ENCODE measurements around the gene SLC5A2. TPM values are rescaled to one million over a fixed set of nuclear protein-coding genes. Genes with fewer than 3 reads are reported as not detected.
A peak's percentile ranks its signal among the peaks of the same experiment; 100 is the strongest.
"Not testable (repeated sequence)": the region's sequence is repeated elsewhere in the genome, so short reads cannot be mapped to it uniquely, and the experiment has no call there.

SLC5A2 gene
- total RNA-seq, 2 experiments from 2014 or later = 0.53 to 1.0 TPM

DNA sequence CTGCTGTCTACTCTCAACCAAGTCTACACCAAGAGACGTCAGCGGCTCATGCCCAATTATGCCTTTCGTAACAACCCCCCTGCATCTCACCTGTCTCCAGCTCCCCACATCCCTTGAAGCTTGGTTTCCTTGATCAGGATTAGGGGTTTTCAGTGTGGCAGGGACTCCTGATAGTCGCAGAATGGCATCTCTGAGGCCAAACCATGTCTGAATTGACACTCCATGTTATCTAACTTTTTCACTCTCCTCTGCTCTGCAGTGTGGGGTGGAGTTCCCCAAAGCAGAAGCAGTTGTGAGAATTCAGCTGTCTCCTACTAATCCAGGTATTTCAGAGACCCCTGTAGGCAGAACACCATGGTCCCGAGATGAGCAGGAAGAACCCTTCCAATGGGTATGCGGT lies 39.1 kb downstream of the SLC5A2 start:
- DNase-seq (no peak), ATAC-seq (ENCODE audit: low read depth) (no peak)
- Mint-ChIP-seq H3K4me1 (no peaks in the 10 kb centered on the region), H3K27me3 (no peaks in the 10 kb centered on the region), H3K27ac (no peak overlapping the region), H3K36me3 (no peaks in the 10 kb centered on the region), H3K4me3 (no peak overlapping the region), H3K9me3 (peaks cover 2% of the 10 kb centered on the region)
- POLR2A ChIA-PET = no interaction called here

DNA sequence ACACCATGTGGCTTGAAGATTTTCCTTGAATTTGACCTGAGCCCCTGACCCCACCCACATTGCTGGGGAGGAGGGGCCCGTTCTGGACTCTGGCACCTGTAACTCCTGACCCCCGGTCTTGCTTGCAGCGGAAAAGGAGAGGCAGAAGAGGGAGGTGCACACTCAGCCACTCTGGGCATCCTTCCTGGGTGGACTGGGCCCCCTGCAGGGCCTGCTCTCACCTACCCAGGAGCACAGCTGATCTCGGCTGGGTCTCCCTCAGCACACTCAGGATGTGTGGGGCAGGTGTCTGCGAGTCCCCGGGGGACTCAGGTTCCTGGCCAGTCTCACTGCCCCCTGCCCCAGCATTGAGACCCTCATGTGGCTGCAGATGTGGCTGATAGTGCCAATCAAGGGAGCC lies 40.8 kb downstream of the SLC5A2 start:
- H3K36me3 Mint-ChIP-seq; ATAC-seq (ENCODE audit: low read depth); DNase-seq; POLR2A ChIA-PET; H3K4me3 Mint-ChIP-seq; H3K27ac Mint-ChIP-seq; H3K4me1 Mint-ChIP-seq; H3K9me3 Mint-ChIP-seq; H3K27me3 Mint-ChIP-seq: not testable (repeated sequence)

DNA sequence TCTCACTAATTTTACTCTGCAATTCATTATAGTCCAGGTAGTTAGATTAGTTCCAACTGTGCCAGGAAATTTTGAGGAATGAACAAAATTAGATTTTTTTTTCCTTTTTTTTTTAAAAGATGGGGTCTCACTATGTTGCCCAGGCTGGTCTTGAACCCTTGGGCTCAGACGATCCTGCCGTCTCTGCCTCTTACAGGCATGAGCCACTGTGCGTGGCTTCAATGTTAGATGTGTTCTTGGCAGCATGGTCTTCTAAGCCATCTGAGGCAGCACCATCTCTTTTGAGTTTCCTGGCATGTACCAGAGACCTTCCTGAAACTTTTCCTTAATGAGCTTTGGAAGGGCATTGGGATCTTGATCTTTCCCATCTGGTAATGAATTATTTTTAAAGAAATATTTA lies 42.2 kb downstream of the SLC5A2 start:
- Mint-ChIP-seq H3K9me3 (no peaks in the 10 kb centered on the region), H3K4me1 (peaks cover 5% of the 10 kb centered on the region), H3K27ac (no peak overlapping the region), H3K4me3 (no peak overlapping the region), H3K36me3 (no peaks in the 10 kb centered on the region), H3K27me3 (peaks cover 22% of the 10 kb centered on the region)
- DNase-seq (no peak), ATAC-seq (ENCODE audit: low read depth) (no peak)
- POLR2A ChIA-PET = no interaction called here

DNA sequence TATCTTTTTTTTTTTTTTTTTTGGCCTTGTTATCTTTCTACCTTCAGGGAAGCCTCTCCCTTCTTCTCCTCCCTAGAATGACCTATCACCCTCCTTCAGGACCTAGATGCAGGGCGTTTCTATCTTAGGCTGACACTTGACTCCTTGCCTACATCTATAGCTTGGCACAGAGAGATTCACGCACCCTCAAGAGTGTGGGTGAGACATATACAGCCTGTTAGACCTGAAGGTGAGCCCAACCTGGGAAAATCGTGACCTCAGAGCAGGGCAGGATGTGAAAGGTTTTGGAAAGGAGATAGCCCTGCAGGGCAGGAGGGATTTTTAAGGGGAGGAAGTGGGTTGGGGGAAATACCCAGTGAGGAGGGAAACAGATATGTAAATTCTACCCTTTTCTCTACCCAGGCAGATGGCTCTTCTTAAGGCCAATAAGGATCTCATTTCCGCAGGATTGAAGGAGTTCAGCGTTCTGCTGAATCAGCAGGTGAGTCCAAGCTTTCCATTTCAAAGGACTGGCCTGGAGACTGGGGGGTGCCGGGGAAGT lies 44.9 kb downstream of the SLC5A2 start, which contains the start of gene AHSP:
Gene AHSP, plus strand, starts transcription at position 167 of the 541 bp plus-strand sequence. Its CDS starts 240 bp downstream, at position 407.
- POLR2A ChIA-PET = no interaction called here
- Mint-ChIP-seq H3K4me1 (peaks cover 5% of the 10 kb centered on the region), H3K9me3 (no peaks in the 10 kb centered on the region), H3K27me3 (peaks cover 27% of the 10 kb centered on the region), H3K36me3 (no peaks in the 10 kb centered on the region), H3K27ac (no peak within 1 kb of the TSS), H3K4me3 (no peak within 1 kb of the TSS)
- no peak for ATAC-seq (ENCODE audit: low read depth)
- no peak for DNase-seq

DNA sequence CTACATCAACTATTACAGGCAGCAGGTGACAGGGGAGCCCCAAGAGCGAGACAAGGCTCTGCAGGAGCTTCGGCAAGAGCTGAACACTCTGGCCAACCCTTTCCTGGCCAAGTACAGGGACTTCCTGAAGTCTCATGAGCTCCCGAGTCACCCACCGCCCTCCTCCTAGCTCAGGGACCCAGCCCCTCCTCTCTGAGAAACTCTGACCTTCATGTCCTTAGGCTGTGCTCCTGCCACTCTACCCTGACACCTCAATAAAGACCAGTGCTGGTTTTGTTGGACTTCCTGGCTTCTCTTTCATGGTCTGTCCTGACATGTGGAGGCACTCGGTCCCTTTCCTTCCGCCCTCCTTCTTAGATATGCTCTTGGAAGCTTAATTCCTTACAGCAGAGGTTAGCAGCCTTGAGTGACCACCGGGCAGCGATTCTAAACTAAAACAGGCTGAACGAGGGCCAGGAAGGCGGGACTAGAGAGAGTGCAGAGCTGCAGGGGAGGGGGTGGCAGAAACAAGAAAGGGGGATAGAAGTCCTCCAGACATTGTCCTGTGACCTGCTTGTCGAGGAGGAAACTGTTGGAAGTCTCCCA lies 45.7 kb downstream of the SLC5A2 start:
- Mint-ChIP-seq H3K36me3 (no peaks in the 10 kb centered on the region), H3K4me1 (peaks cover 5% of the 10 kb centered on the region), H3K27me3 (peaks cover 27% of the 10 kb centered on the region), H3K4me3 (peak overlapping the region; percentile 28), H3K9me3 (no peaks in the 10 kb centered on the region), H3K27ac (no peak overlapping the region)
- DNase-seq (no peak), ATAC-seq (ENCODE audit: low read depth) (no peak)
- POLR2A ChIA-PET = no interaction called here

DNA sequence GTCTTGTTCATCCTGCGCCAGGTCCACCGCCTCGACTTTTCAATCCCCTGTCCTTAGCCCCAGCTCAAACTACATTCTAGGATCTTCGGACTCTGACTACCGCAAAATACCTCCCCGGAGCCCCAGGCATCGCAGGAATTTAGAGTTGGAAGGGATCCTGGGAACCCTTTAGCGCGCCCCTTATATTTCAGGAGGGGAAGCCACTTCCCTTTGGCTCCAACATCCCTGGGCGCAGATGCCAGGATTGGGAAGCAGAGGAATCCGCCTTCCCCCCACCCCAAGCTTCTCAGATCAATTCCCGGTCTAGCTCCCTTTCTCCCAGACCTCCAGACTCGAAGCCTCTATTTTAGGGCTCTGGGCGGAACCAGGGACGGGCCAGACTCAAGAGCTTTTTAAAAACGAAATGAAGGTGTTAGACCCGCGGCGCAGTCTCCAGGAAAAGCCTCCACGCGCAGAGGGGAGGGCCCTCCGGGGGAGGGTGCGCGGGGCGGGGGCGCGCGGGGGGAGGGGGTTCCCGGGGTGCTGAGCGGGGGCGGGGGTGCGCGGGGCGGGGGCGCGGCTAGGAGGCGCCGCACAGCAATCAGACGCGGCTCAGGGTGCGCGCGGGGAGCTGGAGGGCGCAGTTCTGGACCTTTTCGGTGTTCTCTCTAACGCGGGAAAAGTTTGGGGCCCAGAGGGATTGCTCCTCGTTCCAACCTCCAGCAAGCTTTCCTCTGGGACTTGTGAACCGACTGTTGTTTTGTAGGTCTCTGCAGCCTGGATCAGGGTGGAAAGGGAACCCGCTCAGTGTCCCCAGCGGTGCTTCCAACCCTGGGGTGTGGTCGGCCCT lies 46.4 kb downstream of the SLC5A2 start:
- Mint-ChIP-seq H3K4me1 (peaks cover 5% of the 10 kb centered on the region), H3K27me3 (peaks cover 29% of the 10 kb centered on the region), H3K36me3 (no peaks in the 10 kb centered on the region), H3K9me3 (no peaks in the 10 kb centered on the region), H3K4me3 (peak overlapping the region; percentile 28), H3K27ac (no peak overlapping the region)
- no peak for ATAC-seq (ENCODE audit: low read depth)
- POLR2A ChIA-PET = no interaction called here
- DNase-seq = no peak

DNA sequence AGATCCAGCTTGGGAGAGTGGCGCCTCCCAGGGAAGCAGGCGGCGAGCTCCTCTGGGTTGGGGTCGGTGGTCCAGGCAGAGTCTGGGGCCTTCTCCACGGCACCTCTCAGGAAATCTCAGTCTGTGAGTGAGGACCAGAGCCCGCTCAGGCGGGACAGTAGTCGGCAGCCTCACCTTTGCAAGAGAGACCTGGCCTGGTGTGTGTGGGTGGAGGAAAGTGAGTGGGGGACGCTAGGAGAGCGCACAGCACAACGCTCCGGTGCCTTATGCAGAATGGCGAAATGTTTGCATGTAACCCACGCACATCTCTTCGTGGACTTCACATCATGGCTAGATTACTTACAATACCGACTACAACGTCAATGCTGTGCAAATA lies 47.0 kb downstream of the SLC5A2 start:
- POLR2A ChIA-PET = no interaction called here
- ATAC-seq (ENCODE audit: low read depth) (no peak), DNase-seq (no peak)
- H3K9me3 Mint-ChIP-seq = no peaks in the 10 kb centered on the region
- H3K27ac Mint-ChIP-seq = no peak overlapping the region
- peaks cover 5% of the 10 kb centered on the region for H3K4me1 Mint-ChIP-seq
- H3K36me3 Mint-ChIP-seq = no peaks in the 10 kb centered on the region
- peaks cover 33% of the 10 kb centered on the region for H3K27me3 Mint-ChIP-seq
- H3K4me3 Mint-ChIP-seq = no peak overlapping the region

DNA sequence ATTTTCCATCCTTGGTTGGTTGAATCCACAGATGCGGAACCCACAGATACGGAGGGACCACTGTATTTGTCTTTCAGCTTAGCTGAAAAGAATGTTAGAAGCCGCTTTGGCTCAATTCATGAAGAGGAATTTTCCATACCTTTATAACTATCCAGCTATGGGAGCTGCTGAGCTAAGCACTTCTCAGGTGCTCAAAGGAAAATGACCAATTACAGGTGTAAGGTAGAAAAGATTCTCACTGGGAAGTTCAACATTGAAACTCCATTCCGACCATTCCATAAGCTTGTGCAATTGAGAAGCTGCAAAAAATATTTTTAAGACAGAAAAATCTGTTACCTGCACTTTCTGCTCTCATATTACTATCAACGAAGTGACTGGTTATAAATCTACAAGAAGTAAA lies 47.5 kb downstream of the SLC5A2 start:
- POLR2A ChIA-PET = no interaction called here
- DNase-seq (no peak), ATAC-seq (ENCODE audit: low read depth) (no peak)
- H3K4me3 Mint-ChIP-seq = no peak overlapping the region
- peaks cover 38% of the 10 kb centered on the region for H3K27me3 Mint-ChIP-seq
- H3K9me3 Mint-ChIP-seq = no peaks in the 10 kb centered on the region
- no peaks in the 10 kb centered on the region for H3K36me3 Mint-ChIP-seq
- no peak overlapping the region for H3K27ac Mint-ChIP-seq
- peaks cover 5% of the 10 kb centered on the region for H3K4me1 Mint-ChIP-seq

DNA sequence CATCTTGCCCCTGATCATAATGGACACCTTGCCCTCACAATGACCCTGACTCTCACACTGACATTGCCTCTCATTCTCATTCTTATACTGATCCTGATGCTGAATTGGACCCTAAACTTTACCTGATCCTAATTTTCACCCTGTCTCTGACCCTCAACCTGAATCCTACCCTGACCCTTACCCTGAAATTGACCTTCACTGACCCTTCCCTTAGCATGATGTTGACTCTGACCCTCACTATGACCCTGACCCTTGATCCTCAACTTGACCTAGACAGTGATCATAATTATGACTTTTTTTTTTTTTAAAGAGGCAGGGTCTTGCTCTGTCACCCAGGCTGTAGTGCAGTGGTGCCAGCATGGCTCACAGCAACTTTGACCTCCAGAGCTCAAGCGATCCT lies 48.2 kb downstream of the SLC5A2 start:
- Mint-ChIP-seq H3K4me3 (no peak overlapping the region), H3K4me1 (peaks cover 6% of the 10 kb centered on the region), H3K27ac (no peak overlapping the region), H3K36me3 (no peaks in the 10 kb centered on the region), H3K27me3 (peaks cover 43% of the 10 kb centered on the region), H3K9me3 (no peaks in the 10 kb centered on the region)
- POLR2A ChIA-PET = no interaction called here
- ATAC-seq (ENCODE audit: low read depth) (no peak), DNase-seq (no peak)

DNA sequence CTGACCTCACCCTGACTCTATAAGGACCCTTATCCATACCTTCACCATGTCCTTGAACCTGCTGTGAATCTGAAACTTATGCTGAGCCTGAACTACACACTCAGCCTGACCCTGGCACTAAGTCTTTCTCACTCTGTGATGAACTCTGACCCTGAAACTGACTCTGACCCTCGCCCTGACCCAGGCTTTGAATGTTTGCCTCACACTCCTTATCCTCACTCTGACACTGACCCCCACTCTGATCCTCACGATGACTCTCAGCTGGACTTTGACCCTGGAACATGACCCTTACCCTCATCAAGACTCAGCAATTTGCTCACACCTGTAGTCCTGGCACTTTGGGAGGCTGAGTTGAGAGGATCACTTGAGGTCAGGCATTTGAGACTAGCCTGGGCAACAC lies 49.2 kb downstream of the SLC5A2 start:
- DNase-seq = no peak
- H3K4me1 Mint-ChIP-seq = peaks cover 6% of the 10 kb centered on the region
- H3K27me3 Mint-ChIP-seq = peaks cover 45% of the 10 kb centered on the region
- no peak overlapping the region for H3K4me3 Mint-ChIP-seq
- no peaks in the 10 kb centered on the region for H3K9me3 Mint-ChIP-seq
- no peak for ATAC-seq (ENCODE audit: low read depth)
- no peaks in the 10 kb centered on the region for H3K36me3 Mint-ChIP-seq
- no peak overlapping the region for H3K27ac Mint-ChIP-seq
- POLR2A ChIA-PET = no interaction called here

DNA sequence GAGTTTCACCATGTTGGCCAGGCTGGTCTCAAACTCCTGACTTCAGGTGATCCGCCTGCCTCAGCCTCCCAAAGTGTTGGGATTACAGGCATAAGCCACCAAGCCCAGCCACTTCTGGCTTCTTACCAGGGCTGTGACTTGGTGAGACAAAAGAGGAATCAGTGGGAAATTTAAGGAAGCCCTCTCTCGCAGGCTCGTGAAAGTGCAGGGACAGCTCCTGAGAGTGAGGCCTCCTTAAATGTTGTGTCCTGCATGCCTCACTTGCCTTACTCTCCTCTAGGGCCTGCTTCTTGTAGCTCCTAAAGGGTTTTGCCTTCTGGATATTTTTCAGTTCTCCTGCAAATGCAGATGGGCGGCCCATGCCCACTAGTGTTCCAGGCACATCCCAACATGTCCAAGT lies 50.0 kb downstream of the SLC5A2 start:
- Mint-ChIP-seq H3K4me1 (peaks cover 4% of the 10 kb centered on the region), H3K27ac (no peak overlapping the region), H3K27me3 (peaks cover 46% of the 10 kb centered on the region), H3K36me3 (no peaks in the 10 kb centered on the region), H3K4me3 (no peak overlapping the region), H3K9me3 (no peaks in the 10 kb centered on the region)
- ATAC-seq (ENCODE audit: low read depth) = no peak
- POLR2A ChIA-PET = no interaction called here
- DNase-seq = no peak

DNA sequence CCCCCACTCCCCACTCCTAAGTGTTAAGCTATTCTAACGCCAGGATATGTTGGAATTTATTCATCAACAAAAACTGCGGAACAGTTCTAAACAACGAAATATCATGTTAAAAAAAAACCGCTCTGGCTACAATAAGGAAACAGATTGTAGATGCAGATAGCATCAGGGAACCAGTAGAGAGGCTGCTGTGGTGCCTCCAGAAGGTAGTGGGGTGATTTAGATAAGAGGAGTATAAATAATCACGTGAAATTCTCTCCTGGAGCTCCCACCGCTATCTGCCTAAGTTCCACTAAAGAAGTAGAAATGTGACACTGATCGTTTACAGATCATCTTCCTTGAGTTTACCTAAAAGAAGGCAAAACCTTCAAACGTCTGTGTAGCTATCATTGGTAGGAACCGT lies 52.8 kb downstream of the SLC5A2 start:
- ATAC-seq (ENCODE audit: low read depth) (no peak), DNase-seq (no peak)
- POLR2A ChIA-PET = no interaction called here
- H3K36me3 Mint-ChIP-seq = peaks cover 2% of the 10 kb centered on the region
- peaks cover 12% of the 10 kb centered on the region for H3K9me3 Mint-ChIP-seq
- H3K4me1 Mint-ChIP-seq = peaks cover 1% of the 10 kb centered on the region
- no peak overlapping the region for H3K4me3 Mint-ChIP-seq
- no peak overlapping the region for H3K27ac Mint-ChIP-seq
- H3K27me3 Mint-ChIP-seq = peaks cover 37% of the 10 kb centered on the region

DNA sequence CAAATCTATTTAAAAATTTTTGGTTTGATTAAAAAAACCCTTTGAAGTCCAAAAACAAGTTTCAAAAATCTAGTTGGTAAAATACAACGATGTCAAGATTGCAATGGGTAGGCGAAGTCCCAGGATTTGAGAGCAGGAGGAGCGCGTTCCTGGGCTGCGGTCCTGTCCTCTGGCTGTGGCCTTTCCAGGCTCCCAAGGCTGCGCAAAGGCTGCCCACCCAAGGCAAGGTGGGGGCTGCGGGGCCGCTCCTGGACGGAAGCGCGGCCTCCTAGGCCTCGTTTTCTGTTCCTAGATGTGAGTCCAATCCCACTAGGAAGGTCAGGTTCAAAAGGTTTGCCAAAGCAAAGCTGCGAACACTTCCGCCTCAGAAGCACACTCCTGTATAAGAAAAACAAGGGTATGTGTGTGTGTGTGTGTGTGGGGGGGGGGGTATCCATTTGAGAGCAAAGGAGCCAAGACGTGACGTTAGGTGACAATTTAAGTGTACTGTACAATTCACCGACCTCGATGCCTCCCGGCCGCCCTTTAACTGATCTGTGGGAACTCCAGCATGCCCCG lies 54.0 kb downstream of the SLC5A2 start:
- Mint-ChIP-seq H3K36me3 (peaks cover 2% of the 10 kb centered on the region), H3K4me3 (no peak overlapping the region), H3K27ac (no peak overlapping the region), H3K4me1 (peaks cover 1% of the 10 kb centered on the region), H3K27me3 (peaks cover 37% of the 10 kb centered on the region), H3K9me3 (peaks cover 12% of the 10 kb centered on the region)
- POLR2A ChIA-PET = no interaction called here
- ATAC-seq (ENCODE audit: low read depth) (no peak), DNase-seq (no peak)
